H4 (cell line): ENCODE results near the gene CERKL. TPM values are rescaled to one million over a fixed set of nuclear protein-coding genes. Genes with fewer than 3 reads are reported as not detected.
A peak's percentile ranks its signal among the peaks of the same experiment; 100 is the strongest.

ENCODE experiments used
- DNase-seq: peaks from one replicate; pipeline ENCODE4 v3.0.0-alpha.2; 2015; ENCODE audit warnings: low spot score
- total RNA-seq: library from RNA; depleted of rRNA; stranded (reverse); fragments of >200 nt; shearing (Covaris generic); gene quantifications from 2 replicates; pipeline ENCODE4 v1.2.3, GENCODE V29; 2014; rRNA removed

CERKL gene
- total RNA-seq, 1 experiment from 2014 or later, result 0.85 TPM

GRCh38 chr2:181523756-181524155, 133.1 kb downstream of the CERKL start:
- no peak for DNase-seq

GRCh38 chr2:181520253-181520652, 136.7 kb downstream of the CERKL start:
- no peak for DNase-seq

GRCh38 chr2:181517685-181518301, 139.1 kb downstream of the CERKL start:
- DNase-seq, result peak; percentile 11

GRCh38 chr2:181516992-181517391, 139.9 kb downstream of the CERKL start:
- no peak for DNase-seq

GRCh38 chr2:181515719-181516118, 141.2 kb downstream of the CERKL start:
- no peak for DNase-seq

GRCh38 chr2:181500201-181500600, 156.7 kb downstream of the CERKL start:
- DNase-seq, result no peak

GRCh38 chr2:181499231-181499630, 157.7 kb downstream of the CERKL start:
- no peak for DNase-seq

Other genes starting within 250 kb of the CERKL start
- 47.6 and 59.4 TPM in 2 replicates for gene ITGA4, start 199.7 kb downstream of the CERKL start, total RNA-seq
- 0.10 and 0.12 TPM in 2 replicates for gene NEUROD1, start 23.4 kb upstream of the CERKL start, total RNA-seq
- gene ITPRID2, start 234.6 kb upstream of the CERKL start, total RNA-seq, result 68.5 and 95.2 TPM in 2 replicates